NCI-H748 (cell line): Measurements from ENCODE around the gene CD52.
A peak's percentile ranks its signal among the peaks of the same experiment; 100 is the strongest.
"Not testable (repeated sequence)": the region's sequence is repeated elsewhere in the genome, so short reads cannot be mapped to it uniquely, and the experiment has no call there.

Experiments
- DNase-seq: peaks from one replicate; lab custom pipeline; 2025; ENCODE audit not compliant: unreplicated experiment; lab: John Stamatoyannopoulos, UW

CD52 gene

GRCh38 chr1:26283871-26284596 is 33.7 kb upstream of the CD52 start:
- DNase-seq: no peak

GRCh38 chr1:26284597-26285347 is 33.0 kb upstream of the CD52 start:
- peak; percentile 37 for DNase-seq

GRCh38 chr1:26285366-26286063 is 32.2 kb upstream of the CD52 start:
- peak; percentile 21 for DNase-seq

GRCh38 chr1:26286064-26286416 is 31.7 kb upstream of the CD52 start:
- DNase-seq: no peak

- DNase-seq: no peak
Measured at GRCh38 chr1:26287033-26287711, 30.6 kb upstream of the CD52 start.

GRCh38 chr1:26287811-26288210 is 29.9 kb upstream of the CD52 start:
- no peak for DNase-seq

GRCh38 chr1:26288311-26288941 is 29.3 kb upstream of the CD52 start:
- DNase-seq: no peak

GRCh38 chr1:26289158-26290059 is 28.3 kb upstream of the CD52 start:
- DNase-seq: no peak

GRCh38 chr1:26290122-26290881 is 27.5 kb upstream of the CD52 start:
- DNase-seq: no peak

GRCh38 chr1:26290882-26291261 is 26.9 kb upstream of the CD52 start:
- DNase-seq: no peak

GRCh38 chr1:26291433-26291832 is 26.3 kb upstream of the CD52 start:
- no peak for DNase-seq

GRCh38 chr1:26291939-26292338 is 25.8 kb upstream of the CD52 start:
- no peak for DNase-seq

GRCh38 chr1:26292735-26293134 is 25.0 kb upstream of the CD52 start:
- not testable (repeated sequence) for DNase-seq

- no peak for DNase-seq
Measured at GRCh38 chr1:26293911-26294463, 23.8 kb upstream of the CD52 start.

- DNase-seq: no peak
Measured at GRCh38 chr1:26295194-26296138, 22.3 kb upstream of the CD52 start.

- DNase-seq: no peak
Measured at GRCh38 chr1:26296340-26297056, 21.3 kb upstream of the CD52 start.
